TTC549 (cell line): Measurements from ENCODE around the gene TMEM135.
"Not testable (repeated sequence)": the region's sequence is repeated elsewhere in the genome, so short reads cannot be mapped to it uniquely, and the experiment has no call there.

ENCODE experiments used
- FAIRE-seq: peaks from 2 replicates; lab custom pipeline; 2012; peaks lifted over from hg19 to GRCh38; lab: Jason Lieb, UNC

The TMEM135 gene

DNA sequence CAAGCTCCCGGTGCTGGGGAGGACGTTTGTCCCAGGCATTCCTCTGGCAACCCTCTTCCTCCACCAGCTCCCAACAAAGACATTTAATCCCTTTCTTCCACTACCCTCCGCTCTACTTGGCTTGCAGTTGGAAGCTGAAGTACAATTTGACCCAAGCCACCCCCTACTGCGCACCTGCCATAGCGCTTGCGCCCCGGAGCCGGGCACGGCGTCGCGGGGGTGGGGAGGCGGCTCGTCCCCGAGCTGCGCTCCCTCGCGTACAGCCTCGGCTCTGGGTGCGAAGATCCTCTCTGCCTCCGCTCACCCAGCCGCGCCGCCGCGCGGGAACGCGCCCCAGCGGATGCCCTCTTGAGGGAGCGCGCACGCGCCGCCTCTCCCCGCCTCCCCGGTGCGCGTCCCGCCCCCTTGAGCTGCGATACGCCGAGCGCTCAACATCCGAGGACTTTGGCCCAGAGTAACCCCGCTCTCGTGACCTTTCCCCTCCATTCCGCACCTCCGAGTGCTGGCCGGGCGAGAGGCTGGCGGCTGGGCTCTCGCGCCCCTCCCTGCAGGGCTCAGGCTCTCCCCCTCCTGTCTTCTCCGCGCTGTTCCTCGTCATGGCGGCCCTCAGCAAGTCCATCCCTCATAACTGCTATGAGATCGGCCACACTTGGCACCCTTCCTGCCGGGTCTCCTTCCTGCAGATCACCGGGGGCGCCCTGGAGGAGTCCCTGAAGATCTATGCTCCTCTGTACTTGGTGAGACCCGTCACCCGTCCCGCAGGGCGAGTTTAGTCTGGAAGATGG lies at the start of gene TMEM135:
TSS of gene TMEM135 (plus strand) at position 485 of the 785 bp plus-strand sequence. CDS start at position 597, 112 bp downstream.
- FAIRE-seq: no peak

DNA sequence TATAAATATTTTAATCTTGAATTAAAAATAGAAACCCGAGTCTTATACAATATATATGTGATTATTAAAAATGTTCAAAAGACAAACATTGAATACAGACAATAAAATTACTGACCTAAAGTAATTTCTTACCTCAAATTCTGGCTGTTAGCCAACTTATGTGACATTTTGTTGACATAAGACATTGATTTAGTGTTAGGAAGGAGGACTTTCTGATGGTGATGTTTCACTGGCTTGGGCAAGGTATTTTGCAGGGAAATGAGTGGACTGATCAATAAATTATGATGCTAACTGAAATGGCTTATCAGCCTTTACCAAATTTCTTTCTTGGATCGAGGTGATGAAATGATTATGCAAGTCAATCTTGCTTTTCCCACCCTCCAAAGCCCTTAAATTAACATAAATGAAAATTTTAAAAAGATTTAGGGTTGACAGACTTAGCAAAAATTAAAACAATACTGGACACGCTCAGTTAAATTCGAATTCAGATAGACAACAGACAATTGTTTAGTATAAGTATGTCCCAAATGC lies 49.3 kb upstream of the TMEM135 start:
- FAIRE-seq: peak; percentile 65

DNA sequence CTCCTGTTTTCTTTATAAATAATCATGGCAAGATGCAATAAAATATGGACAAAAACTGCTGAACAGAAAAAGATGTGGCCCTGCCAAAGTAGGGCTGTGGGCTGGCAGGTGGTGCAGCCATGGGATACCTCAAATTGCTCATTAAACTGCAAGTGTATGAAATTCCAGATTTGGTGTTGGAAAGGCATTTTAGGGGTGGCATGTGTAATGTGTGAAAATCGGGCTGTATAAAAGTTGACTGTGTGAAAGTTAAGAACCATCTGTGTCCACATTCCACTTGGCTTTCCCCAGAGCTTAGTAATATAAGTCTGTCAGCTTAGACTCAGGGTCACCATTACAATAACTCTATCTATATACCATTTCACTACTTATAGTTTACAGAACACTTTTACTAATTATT lies 47.7 kb upstream of the TMEM135 start:
- no peak for FAIRE-seq

DNA sequence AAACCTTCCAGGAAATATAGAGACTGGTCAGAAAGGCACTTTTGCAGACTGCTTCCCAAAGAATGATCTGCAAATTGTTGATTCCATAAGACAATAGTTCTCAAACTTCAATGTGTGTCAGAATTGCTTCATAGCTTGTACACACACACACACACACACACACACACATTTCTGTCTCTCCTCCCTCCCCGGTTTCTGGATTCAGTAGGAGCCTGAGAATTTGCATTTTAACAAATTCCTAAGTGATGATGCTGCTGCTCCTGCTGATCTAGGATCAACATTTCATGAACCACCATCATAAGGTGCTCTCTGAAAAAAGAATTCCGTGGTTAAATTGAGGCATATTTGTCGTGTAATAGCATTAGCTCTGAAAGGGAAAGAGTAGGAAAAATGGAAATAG lies 47.2 kb upstream of the TMEM135 start:
- FAIRE-seq: no peak

DNA sequence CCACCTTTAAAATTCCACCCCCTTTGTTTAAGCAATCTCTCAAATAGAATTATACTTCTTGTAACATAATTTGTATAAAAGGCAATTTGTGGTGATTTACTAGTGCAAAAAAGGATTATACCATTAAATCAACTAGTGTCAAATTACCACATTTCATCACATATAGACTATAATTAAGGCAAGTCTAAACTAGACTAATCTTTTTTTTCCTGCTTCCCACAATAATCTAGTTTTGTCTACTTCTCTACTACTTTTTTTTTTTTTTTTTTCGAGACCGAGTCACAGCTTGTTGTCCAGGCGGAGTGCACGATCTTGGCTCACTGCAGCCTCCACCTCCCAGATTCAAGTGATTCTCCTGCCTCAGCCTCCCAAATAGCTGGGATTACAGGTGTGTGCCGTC lies 46.4 kb upstream of the TMEM135 start:
- no peak for FAIRE-seq

DNA sequence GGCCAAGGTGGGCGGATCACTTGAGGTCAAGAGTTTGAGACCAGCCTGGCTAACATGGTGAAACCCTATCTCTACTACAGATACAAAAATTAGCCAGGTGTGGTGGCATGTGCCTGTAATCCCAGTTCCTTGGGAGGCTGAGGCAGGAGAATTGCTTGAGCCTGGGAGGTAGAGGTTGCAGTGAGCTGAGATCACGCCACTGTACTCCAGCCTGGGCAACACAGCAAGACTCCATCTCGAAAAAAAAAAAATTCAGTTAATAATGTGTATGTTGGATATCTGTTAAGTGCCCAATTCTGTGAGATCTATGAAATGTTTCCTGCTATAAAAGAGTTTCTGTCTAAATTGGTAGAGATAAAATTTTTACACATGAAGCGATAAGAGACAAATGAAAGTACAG lies 45.4 kb upstream of the TMEM135 start:
- FAIRE-seq: not testable (repeated sequence)

DNA sequence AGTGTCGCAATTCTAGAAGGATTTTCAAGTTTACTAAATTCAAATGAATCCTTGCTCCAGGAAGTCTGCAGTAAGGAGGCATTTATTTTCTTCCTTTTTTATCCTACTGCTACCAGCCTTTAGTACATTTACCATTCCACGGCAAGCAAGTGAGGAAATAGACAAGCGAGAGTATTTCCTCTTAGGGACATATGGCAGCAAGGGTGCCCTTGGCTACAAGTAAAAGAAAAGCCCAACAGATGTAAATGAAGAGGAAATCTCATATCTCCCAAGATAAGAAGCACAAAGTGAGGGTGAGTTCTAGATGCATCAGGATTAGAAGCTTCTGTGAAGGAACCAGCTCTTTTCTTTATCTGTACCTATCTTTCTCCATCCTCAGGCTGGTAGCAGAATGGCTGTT lies 44.7 kb upstream of the TMEM135 start:
- FAIRE-seq: no peak

DNA sequence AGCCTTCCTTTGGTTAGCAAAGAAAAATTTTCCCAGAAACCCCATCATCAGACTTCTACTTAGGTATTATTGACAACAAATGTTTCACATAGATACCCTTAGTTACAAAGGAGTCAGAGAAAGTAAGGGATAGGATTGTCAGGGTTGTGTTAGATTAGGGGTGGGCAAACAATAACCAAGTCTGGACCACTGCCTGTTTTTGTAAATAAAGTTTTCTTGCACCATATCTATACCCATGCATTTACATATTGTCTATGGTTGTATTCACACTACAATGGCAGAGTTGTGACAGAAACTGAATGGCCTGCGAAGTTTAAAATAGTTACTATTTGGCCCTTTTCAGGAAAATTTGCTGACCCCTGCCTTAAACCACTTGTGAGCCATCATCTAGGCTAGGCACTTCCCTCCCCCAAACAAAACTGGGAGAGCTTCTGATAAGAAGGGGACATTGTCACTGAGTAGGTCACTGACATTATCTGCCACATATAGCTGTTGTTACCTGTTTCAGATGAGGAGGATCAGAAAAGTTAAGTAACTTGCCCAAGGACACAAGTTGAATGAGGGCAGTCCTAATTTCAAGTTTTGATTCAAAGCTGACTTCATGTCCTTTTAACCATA lies 40.7 kb upstream of the TMEM135 start:
- FAIRE-seq: no peak

DNA sequence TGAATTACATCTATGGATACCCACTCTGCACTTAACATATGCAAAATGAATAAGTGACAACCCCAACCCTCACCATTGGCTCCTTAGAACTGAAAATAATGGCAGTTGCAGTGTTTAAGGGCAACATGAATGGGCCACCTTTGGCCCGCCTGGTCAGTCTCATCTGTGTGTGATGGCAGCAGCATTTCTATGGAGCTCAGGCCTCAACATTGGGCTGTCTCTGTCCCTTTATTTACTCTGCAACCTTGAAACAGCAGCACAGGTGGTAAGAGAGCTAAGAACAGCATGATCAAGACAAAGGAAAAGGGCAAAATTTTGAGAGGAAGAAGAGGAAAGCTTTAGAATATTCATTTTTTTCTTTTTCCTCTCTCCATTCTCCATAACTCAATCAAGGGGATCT lies 38.3 kb upstream of the TMEM135 start:
- no peak for FAIRE-seq

DNA sequence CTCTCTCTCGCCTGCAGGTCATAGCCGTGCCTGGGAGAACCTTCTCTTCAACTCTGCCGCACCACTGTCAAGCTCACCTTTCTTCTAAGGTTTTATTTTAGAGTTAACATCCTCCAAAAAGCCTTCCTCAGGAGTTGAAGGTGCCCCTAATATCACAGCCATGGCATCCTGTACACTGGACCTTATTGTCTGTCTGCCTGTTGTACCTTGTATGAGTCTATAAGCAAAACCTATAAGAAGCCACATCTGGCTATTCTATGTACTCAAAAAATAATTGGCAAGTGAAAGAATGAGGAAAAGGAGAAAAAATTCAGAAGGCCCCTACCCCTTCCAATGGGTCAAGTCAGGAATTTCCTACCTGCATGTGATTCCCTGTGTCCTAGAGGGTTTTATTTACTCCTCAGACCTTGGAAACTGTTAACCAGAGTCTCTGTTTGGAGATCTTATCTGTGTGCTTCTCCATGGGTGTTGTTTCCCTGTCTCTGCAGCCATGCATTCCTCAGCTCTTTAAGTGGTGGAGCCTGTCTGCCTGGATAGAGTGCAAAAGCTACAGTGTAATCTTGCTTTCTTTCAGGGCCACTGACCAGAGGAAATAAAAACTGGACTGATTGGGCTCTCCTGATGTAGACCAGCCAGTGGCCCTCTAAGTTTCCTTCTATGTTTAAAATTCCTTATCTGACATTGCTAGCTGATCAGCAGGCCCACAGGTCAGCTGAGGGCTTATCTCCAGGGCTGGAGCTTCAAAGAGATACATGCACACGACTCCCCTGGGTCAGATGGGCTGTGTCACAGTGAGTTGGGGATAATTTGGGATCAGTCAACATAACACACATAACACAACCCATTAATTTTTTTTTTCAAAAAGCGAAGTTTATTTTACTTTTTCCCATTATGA lies 37.6 kb upstream of the TMEM135 start:
- FAIRE-seq: no peak

DNA sequence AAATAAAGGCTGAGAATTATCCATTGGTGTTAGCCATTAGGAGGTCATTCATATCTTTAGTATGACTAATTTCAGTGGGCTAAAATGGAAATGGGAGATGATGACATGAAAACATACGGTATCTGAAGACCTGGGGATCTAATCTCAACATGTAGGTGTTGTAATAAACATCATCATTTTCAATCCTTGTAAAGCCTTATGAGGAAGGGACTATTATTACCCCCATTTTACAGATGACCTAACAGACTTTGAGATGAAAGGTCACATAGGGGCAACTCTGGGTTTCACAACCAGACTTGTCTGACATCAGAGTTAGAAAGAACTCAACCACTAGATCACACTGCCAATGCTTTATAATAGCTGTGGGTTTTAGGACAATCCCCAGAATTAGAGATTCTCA lies 34.8 kb upstream of the TMEM135 start:
- FAIRE-seq: no peak

DNA sequence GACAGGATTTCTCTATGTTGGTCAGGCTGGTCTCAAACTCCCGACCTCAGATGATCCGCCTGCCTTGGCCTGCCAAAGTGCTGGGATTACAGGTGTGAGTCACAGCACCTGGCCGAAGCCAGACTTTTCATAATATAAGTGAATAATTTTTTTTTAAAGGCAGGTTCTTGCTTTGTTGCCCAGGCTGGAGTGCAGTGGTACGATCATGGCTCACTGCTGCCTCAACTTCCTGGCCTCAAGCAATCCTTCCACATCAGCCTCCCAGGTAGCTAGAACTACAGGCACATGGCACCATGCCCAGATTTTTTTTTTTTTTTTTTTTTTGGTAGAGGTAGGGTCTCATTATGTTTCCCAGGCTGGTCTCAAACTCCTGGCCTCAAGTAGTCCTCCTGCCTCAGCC lies 33.5 kb upstream of the TMEM135 start:
- not testable (repeated sequence) for FAIRE-seq

DNA sequence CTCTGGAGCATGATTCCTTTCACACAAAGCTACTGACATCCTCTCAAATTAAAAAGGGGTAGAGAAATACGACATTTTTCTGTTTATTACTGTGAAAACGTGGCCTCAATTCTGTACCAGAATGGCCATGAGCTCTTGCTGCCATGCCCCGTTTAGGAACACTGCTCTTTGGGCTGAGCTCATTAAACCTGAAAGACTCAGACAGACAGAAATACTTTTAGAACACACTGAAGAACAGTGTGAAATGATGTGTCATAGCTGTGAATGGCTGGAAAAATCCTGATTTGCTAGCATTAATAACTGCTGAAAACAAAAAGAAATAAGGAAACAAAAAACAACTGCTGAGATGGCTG lies 32.2 kb upstream of the TMEM135 start:
- FAIRE-seq: no peak

DNA sequence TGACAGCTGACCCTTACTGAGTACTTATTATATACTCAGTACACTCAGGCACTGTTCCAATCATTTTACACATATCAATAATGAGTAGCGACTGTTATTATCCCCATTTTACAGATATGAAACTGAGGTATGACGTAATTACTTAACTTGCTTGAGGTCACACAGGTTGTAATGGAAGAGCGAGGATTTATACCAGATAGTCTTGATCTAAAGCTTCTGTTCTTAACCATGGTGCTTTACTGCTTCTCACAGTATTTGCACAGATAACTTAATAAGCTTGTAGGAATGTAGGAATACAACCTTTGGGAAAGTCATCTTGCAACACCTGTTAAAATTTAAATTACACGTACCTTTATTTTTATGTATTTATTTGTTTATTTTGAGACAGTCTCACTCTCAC lies 31.7 kb upstream of the TMEM135 start:
- no peak for FAIRE-seq

DNA sequence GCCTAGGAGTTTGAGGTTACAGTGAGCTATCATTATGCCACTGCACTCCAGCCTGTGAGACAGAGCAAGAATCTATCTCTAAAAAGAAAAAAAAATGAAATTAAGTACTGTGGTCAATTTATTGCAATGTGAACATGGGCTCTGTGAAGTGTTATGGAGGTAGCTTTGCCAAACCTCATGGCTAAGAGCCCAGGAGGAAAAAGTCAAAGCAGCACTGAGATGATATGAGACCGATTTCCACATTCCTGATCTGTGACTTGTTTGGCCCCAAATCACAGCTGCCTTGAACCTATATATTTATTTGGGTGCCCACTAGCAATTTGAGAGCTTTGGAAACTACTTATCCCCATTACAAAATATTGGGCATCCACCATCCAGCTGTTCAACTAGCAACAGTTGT lies 29.8 kb upstream of the TMEM135 start:
- no peak for FAIRE-seq

DNA sequence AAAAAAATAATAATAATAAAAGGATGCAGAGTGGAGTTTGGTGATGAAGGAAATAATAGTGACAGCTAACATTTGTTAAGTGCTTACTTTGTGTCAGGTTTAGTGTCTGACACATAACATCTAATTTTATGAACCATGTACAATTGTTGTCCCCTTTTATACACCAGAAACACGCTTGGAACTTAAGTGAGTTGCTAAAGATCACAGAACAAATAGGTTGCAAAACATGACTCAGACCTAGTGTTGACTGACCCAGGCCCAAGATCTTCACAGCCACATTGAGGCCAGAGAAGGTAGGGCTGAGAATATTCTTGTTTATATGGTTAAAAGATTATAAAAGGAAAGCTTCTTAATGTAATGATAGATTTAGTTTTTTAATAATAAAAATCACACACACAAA lies 25.6 kb upstream of the TMEM135 start:
- no peak for FAIRE-seq

DNA sequence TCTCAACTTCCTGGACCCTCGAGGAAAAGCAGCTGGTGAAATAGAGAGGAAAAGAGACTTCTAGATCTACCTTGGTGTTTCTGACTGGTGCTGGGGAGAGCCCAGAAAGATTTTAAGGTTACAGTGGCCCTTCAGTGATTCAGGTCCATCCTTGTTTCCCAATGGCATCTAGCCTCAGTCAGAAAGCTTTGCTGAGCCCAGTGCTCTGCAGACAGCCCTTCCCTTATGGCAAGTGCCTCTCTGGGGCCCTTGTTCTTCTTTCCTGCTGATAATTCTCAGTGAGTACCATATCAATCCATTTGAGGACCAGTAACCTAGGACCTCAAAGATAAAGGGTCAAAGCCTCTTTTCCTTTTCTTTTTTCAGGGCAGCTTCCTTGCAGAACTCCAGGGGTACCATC lies 25.1 kb upstream of the TMEM135 start:
- FAIRE-seq: no peak

DNA sequence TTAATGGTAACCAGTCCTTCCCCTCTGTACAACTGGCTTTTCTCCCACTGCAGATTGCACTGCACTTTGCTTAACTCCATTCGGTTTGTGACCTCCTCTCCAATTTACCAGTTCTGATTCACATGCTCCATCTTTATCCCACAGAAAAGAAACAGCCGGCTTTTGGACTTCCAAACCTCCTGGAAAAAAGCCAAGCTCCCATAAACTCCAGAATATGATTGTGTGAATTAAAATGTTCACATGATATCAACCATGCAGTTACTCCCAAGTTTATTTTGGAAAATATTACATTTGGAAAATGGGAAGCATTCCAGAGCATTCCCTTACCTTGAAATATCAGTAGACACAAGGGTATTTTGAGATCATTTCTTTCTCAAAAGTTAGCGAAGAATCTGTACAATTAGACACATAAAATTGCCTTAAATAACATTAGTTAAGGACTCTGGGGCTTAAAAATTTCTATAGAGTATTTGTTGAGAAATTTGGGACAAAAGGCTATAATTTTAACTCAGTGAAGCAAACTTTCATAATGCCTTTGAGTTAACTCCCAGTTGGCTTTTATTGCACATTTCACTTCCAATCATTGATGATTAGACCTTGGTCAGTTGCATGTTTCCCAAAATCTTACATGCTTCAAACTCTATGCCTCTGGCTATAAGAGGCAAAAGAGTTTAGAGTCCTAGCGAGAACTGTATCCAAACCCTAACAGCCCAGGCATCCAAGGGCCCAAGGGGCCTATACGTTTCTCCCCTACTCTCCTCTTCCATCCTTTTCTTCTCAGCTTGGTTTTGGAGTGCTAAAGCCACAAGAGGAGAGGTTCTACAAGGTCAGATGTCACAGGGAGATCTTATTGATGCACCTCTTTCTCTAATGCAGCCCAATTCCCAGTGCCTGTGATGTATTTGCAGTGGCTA lies 23.6 kb upstream of the TMEM135 start:
- no peak for FAIRE-seq

DNA sequence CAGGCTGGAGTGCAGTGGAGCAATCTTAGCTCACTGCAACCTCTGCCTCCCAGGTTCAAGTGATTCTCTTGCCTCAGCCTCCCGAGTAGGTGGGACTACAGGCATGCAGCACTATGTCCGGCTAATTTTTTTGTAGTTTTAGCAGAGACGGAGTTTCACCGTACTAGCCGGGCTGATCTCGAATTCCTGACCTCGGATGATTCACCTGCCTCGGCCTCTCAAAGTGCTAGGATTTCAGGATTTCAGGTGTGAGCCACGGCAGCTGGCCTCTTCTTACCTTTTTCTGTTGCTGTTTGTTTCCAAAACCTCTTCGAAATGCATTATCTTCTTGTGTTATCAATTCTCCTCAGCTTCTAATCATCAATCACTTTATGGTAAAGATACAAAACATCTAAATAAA lies 22.1 kb upstream of the TMEM135 start:
- FAIRE-seq: no peak

DNA sequence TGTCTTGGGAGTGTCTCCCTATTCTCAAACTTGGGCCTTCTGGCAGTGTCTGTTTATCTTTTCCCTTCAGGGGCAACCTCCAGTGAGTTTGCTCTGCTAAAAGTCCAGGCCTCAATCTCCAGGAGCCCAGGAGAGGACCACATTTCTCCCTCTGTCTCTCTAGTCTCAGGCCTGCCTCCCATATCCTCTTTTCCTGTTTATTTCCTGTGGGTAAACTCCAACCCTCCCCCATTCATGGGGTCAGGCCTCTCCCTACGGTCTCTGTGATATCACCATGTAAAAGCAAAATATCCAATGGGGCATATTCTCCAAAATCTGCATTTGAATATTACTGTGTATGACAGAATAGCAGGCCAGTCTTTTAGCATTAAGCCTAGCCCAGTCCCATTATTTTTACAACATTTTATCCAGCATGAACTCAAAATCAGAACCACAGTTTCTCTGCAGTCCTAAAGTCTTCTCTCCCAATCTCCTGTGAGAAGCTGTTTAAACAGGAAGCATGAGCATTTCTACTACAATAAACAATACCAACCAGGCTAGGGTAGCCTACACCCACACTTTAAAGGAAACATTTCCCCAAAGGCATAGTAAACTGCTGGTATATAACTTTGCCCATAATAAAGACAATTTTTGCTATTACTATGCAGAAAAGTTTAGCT lies 18.0 kb upstream of the TMEM135 start:
- FAIRE-seq: no peak

DNA sequence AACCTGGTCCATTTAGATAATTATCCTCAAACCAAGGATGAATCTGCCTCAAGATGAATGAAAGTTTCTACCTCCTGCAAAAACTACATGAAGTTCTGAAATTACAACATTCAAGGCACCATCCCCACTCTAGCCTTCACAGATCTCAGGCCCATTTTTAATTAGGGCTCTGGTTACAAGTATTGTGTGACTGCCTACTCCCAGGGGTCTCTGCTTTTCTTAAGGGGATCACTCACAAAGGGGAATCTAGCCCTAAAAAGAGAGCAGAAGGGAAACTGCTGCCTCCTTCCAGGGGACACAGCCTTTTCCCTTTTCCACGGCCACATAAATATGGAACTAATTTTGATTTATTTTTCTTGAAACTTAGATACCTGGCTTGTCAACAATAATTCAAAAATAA lies 17.4 kb upstream of the TMEM135 start:
- FAIRE-seq: no peak
